ENCODE measurements around the gene ALDOA. TPM values are rescaled to one million over a fixed set of nuclear protein-coding genes. Genes with fewer than 3 reads are reported as not detected.

Gene ALDOA
- polyA plus RNA-seq, 3 donors, result 1,202 to 1,628 (median 1,429) TPM

DNA sequence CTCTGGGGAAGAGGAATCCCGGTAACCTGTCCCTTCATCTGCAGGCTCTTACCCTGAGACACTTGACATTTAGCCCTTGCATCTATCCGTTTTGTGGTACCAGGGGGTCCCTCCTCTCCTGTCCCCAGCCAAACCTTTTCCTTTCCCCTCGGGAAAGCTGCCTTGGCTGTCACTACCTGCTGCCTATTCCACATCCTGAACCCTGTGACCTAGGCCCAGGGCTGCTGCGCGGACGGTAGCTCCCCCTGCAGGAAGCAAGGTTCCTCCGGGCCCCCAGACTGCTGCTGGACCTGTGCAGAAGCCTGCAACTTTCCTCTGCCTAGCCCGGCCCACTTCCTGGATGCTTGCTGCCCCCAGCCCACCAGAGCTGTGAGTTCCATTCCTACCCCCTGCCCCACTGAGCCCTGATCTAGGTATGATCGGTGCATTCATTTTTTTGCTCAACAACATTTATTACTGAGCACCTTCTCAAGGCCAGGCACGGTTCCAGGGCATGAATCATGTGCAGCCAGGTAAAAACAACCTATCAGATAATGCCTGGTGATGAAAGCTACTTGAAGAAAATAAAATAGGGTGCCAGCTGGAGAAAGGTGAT, 10.5 kb upstream of the ALDOA start:
- 22% methylated on average over 7 of the region's 10 CpGs for WGBS (ENCODE audit: insufficient coverage)
- intact Hi-C loops (cut with micrococcal nuclease), result no loop called here
- H3K9ac ChIP-seq (ENCODE audit: insufficient read depth, low read length, poor library complexity, severe bottlenecking), result no peak overlapping the region

GRCh38 chr16:30060346-30060745, 5.2 kb upstream of the ALDOA start:
- no peak overlapping the region for H2AFZ ChIP-seq (ENCODE audit: insufficient read depth, low read depth, low read length, poor library complexity, severe bottlenecking)
- no peak overlapping the region for H3K27ac ChIP-seq (ENCODE audit: low read depth in 1 of 2, low read length in 2 of 2)
- Mint-ChIP-seq H3K4me3 (no peak overlapping the region), H3K9me3 (peaks cover 0 to 2% (median 0%) of the 10 kb centered on the region in 7 donors), H3K27me3 (ENCODE audit: low read depth in 3 of 3) (peaks cover 0 to 3% (median 0%) of the 10 kb centered on the region in 3 donors), H3K36me3 (no peaks in the 10 kb centered on the region), H3K27ac (no peak overlapping the region), H3K4me1 (peaks cover 14% of the 10 kb centered on the region)
- H3K79me2 ChIP-seq (ENCODE audit: insufficient read depth, low read length), result peaks cover 16% of the 10 kb centered on the region
- H3K4me3 ChIP-seq (replicated peaks in 1 of 3; ENCODE audit: low read depth in 2 of 3, low read length in 3 of 3), result no peak overlapping the region
- intact Hi-C loops (cut with micrococcal nuclease), result no loop called here
- DNase-seq, result no peak
- no peaks in the 10 kb centered on the region for H3K27me3 ChIP-seq (ENCODE audit: control insufficient read depth in 2 of 2, insufficient read depth in 2 of 2, low read length in 2 of 2)
- H3K9me3 ChIP-seq (replicated peaks in 1 of 2; ENCODE audit: control insufficient read depth in 1 of 2, insufficient read depth in 1 of 2, low read length in 2 of 2), result no peaks in the 10 kb centered on the region
- TF ChIP-seq, protein P1, sequence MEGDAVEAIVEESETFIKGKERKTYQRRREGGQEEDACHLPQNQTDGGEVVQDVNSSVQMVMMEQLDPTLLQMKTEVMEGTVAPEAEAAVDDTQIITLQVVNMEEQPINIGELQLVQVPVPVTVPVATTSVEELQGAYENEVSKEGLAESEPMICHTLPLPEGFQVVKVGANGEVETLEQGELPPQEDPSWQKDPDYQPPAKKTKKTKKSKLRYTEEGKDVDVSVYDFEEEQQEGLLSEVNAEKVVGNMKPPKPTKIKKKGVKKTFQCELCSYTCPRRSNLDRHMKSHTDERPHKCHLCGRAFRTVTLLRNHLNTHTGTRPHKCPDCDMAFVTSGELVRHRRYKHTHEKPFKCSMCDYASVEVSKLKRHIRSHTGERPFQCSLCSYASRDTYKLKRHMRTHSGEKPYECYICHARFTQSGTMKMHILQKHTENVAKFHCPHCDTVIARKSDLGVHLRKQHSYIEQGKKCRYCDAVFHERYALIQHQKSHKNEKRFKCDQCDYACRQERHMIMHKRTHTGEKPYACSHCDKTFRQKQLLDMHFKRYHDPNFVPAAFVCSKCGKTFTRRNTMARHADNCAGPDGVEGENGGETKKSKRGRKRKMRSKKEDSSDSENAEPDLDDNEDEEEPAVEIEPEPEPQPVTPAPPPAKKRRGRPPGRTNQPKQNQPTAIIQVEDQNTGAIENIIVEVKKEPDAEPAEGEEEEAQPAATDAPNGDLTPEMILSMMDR (IDR thresholded peaks at IDR 0.05), result no peak
- H3K36me3 ChIP-seq (replicated peaks in 1 of 2; ENCODE audit: control insufficient read depth in 1 of 2, insufficient read depth in 2 of 2, low read length in 2 of 2), result no peaks in the 10 kb centered on the region
- H4K20me1 ChIP-seq (ENCODE audit: insufficient read depth, low read length), result no peaks in the 10 kb centered on the region
- no peak overlapping the region for H3K4me2 ChIP-seq (replicated peaks; ENCODE audit: extremely low read depth, low read length, poor library complexity, severe bottlenecking)
- WGBS (ENCODE audit: insufficient coverage), result 100% methylated on average over 4 of the region's 4 CpGs
- peaks cover 16 to 21% of the 10 kb centered on the region in 2 donors for H3K4me1 ChIP-seq (ENCODE audit: control insufficient read depth in 1 of 2, insufficient read depth in 2 of 2, low read length in 2 of 2)
- no peak overlapping the region for H3K9ac ChIP-seq (ENCODE audit: insufficient read depth, low read length, poor library complexity, severe bottlenecking)

More for the DNA sequence above, 10.5 kb upstream of the ALDOA start:
- Mint-ChIP-seq H3K9me3 (peaks cover 0 to 3% (median 0%) of the 10 kb centered on the region in 7 donors), H3K4me1 (peaks cover 15% of the 10 kb centered on the region), H3K27ac (peak overlapping the region in 2 of 7 donors; percentile 49 to 64), H3K4me3 (no peak overlapping the region), H3K36me3 (no peaks in the 10 kb centered on the region), H3K27me3 (ENCODE audit: low read depth in 3 of 3) (peaks cover 0 to 1% (median 0%) of the 10 kb centered on the region in 3 donors)
- H3K79me2 ChIP-seq (ENCODE audit: insufficient read depth, low read length), result peaks cover 2% of the 10 kb centered on the region
- DNase-seq, result peak in 1 of 3 donors; percentile 48
- H3K9me3 ChIP-seq (replicated peaks in 1 of 2; ENCODE audit: control insufficient read depth in 1 of 2, insufficient read depth in 1 of 2, low read length in 2 of 2), result no peaks in the 10 kb centered on the region
- H4K20me1 ChIP-seq (ENCODE audit: insufficient read depth, low read length), result no peaks in the 10 kb centered on the region
- H3K4me1 ChIP-seq (ENCODE audit: control insufficient read depth in 1 of 2, insufficient read depth in 2 of 2, low read length in 2 of 2), result peaks cover 11 to 18% of the 10 kb centered on the region in 2 donors
- TF ChIP-seq, protein P1 (IDR thresholded peaks at IDR 0.05), result peak; percentile 59
- no peak overlapping the region for H3K27ac ChIP-seq (ENCODE audit: low read depth in 1 of 2, low read length in 2 of 2)
- H3K36me3 ChIP-seq (replicated peaks in 1 of 2; ENCODE audit: control insufficient read depth in 1 of 2, insufficient read depth in 2 of 2, low read length in 2 of 2), result no peaks in the 10 kb centered on the region
- H3K4me2 ChIP-seq (replicated peaks; ENCODE audit: extremely low read depth, low read length, poor library complexity, severe bottlenecking), result no peak overlapping the region
- no peaks in the 10 kb centered on the region for H3K27me3 ChIP-seq (ENCODE audit: control insufficient read depth in 2 of 2, insufficient read depth in 2 of 2, low read length in 2 of 2)
- no peak overlapping the region for H2AFZ ChIP-seq (ENCODE audit: insufficient read depth, low read depth, low read length, poor library complexity, severe bottlenecking)
- no peak overlapping the region for H3K4me3 ChIP-seq (replicated peaks in 1 of 3; ENCODE audit: low read depth in 2 of 3, low read length in 3 of 3)

Data from CD14-positive monocyte (primary cell).